Measurements from ENCODE around the gene GART.

The GART gene

DNA sequence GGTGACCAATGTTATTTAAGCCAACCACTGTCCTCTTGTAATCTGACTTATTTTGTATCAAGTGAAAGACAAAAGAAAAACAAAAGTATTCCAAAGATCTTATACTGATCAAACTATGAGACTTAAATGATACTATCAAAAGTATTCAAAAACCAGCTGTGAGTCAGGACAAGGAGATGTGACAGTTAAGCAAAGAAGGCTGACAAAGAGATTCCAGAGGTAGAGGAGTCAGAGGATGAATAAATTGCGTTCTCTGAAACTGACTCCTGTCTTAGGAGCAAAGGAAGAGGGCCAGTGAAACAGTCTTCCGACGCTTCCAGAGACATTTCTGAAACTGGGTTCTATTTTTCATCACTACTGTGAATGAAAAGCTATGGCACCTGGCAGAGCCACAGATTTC, 83.1 kb downstream of the GART start:
- no peak for DNase-seq

DNA sequence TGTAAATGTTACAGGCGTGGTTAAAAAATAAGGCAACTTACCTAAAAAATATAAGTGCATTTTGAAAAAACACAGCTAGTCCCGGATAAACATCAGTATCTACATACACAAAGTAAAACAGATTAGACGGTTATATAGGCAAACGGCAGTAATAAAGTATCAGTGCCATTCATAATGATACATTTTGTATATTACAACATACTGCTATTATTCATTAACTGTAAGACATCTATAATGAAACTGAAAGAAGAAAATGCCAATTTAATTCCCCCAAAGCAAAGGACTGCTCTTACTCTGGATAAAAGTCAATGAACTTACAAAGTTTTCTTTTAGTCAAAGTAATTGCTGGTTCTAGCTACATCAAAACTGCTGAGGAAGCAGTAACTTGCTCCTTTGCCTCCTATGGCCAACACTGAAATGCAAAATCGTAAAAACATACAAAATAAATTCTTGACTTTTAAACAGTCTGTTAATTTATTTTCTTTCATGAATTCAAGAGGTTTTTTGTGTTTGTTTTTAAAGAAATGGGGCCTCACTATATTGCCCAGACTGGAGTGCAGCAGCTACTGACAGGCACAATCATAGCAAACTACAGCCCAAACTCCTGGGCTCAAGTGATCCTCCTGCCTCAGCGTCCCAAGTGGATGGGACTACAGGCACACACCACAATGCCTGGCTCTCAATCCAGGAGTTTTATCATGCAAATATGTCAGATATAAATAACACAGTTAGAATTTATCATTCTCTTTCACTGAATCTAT, 86.1 kb downstream of the GART start:
- peak in 1 of 3 donors; percentile 28 for DNase-seq

Data from suppressor macrophage treated with lipopolysaccharide for 1 hour (primary cell).